Neural crest cell (in vitro differentiated cells): ENCODE measurements around the gene PHC3. TPM values are rescaled to one million over a fixed set of nuclear protein-coding genes. Genes with fewer than 3 reads are reported as not detected.
A peak's percentile ranks its signal among the peaks of the same experiment; 100 is the strongest.

Source experiments
- DNase-seq: peaks from one replicate; pipeline ENCODE4 v3.0.0; 2021; ENCODE audit warnings: low read depth, mixed read lengths, low spot score
- H3K27ac Mint-ChIP-seq: one replicate; pipeline ENCODE4 v1.8.0; 2021; ENCODE audit warnings: mild to moderate bottlenecking, mixed read lengths; ENCODE audit not compliant: unreplicated experiment
- H3K27me3 Mint-ChIP-seq: 2 replicates; pipeline ENCODE4 v1.8.0; 2021; ENCODE audit warnings: low read depth, mild to moderate bottlenecking, mixed read lengths
- H3K36me3 Mint-ChIP-seq: 2 replicates; pipeline ENCODE4 v1.8.0; 2021; ENCODE audit warnings: low read depth, mild to moderate bottlenecking, mixed read lengths
- H3K4me1 Mint-ChIP-seq: 2 replicates; pipeline ENCODE4 v1.8.0; 2021; ENCODE audit warnings: mixed read lengths
- H3K4me3 Mint-ChIP-seq: one replicate; pipeline ENCODE4 v1.8.0; 2021; ENCODE audit warnings: mild to moderate bottlenecking, mixed read lengths
- H3K9me3 Mint-ChIP-seq: 2 replicates; pipeline ENCODE4 v1.8.0; 2021; ENCODE audit warnings: mixed read lengths
- total RNA-seq: library from RNA; stranded (reverse); gene quantifications from 2 replicates; pipeline ENCODE4 v1.2.1, GENCODE V29; 2021
- TF ChIP-seq, protein P1 (sequence below): fragments of 200-600 bp; sonication (generic); conservative IDR thresholded peaks from 2 replicates; pipeline ENCODE4 v1.5.0; 2021; ENCODE audit warnings: antibody characterized with exemption, mild to moderate bottlenecking

PHC3 gene
- total RNA-seq, 1 donor from 2014 or later: 35.2 TPM

DNA sequence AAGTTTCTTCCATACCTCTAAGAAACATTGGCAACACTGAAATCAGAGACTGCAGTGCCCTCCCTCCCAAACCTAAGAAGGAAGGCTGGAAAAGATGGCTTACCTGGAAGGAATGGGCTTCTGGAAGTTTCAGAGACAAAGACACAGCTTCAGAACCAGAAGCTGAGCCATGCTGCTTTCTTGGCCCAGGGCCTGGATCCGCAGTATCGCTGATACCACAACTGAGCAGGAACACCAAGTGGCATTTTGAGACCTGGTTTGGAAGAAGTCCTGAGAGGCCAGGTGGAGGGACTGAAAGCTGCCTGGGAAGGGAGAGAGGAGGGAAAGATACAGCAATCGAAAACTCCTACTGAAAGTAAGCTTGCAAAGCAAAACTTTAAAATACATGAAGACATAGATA, 124.0 kb downstream of the PHC3 start:
- Mint-ChIP-seq H3K27me3 (no peaks in the 10 kb centered on the region), H3K9me3 (no peaks in the 10 kb centered on the region), H3K4me1 (no peaks in the 10 kb centered on the region), H3K4me3 (no peak overlapping the region), H3K36me3 (no peaks in the 10 kb centered on the region), H3K27ac (no peak overlapping the region)
- no peak for DNase-seq
- TF ChIP-seq, protein P1, sequence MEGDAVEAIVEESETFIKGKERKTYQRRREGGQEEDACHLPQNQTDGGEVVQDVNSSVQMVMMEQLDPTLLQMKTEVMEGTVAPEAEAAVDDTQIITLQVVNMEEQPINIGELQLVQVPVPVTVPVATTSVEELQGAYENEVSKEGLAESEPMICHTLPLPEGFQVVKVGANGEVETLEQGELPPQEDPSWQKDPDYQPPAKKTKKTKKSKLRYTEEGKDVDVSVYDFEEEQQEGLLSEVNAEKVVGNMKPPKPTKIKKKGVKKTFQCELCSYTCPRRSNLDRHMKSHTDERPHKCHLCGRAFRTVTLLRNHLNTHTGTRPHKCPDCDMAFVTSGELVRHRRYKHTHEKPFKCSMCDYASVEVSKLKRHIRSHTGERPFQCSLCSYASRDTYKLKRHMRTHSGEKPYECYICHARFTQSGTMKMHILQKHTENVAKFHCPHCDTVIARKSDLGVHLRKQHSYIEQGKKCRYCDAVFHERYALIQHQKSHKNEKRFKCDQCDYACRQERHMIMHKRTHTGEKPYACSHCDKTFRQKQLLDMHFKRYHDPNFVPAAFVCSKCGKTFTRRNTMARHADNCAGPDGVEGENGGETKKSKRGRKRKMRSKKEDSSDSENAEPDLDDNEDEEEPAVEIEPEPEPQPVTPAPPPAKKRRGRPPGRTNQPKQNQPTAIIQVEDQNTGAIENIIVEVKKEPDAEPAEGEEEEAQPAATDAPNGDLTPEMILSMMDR: no peak

DNA sequence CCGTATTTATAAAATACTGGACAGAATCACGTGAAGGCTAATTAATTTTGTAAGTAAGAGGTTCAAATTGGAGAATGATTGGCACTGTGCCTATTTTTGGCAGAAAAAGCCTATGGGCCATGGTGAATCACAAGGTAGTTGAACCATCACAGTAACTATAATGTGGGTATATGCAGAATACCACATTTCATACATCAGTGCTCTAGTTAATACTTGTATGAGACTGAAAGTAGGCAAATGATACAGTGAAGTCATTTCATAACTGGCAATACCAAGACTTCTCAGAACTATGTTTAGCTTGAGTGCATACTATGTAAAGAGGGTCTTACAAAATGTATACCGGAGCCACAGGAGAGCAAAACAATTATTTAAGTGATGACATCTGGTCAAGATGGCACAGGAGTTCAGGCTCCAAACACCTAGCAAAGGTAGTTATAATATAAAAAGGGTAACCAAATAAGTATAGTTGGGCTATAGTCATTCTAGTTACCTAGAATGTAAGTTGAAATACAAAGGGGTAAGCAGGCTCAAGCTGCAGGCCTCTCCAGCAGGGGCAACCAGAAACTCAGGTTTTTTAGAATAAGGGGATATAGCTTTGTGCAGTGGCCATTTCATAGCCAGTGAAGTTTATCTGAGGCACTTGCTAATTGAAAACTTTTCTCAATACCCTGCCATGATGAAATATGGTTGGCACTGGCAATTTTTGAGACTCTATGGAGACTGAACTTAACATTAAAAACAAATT, 124.7 kb downstream of the PHC3 start:
- Mint-ChIP-seq H3K9me3 (no peaks in the 10 kb centered on the region), H3K27me3 (no peaks in the 10 kb centered on the region), H3K4me3 (no peak overlapping the region), H3K27ac (no peak overlapping the region), H3K4me1 (no peaks in the 10 kb centered on the region), H3K36me3 (no peaks in the 10 kb centered on the region)
- no peak for DNase-seq
- TF ChIP-seq, protein P1: no peak

DNA sequence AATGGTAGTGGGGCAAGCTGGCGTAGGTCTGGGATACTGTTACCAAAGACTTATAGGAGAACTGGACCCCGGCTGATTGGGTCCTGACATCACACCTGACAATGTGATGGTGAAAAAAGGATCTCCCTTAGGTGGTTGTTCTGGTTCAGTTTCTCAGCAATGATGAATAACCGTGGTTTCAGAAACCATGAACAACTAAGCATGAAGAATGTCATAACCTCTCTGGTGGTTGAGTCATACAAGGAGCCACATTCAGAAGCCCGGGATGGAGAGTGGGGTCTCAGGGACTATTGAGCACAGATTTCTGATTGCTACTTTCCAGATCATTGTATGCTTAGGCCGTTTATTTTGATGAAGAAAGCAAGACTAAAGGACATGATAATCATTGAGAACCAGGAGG, 126.3 kb downstream of the PHC3 start:
- Mint-ChIP-seq H3K4me1 (no peaks in the 10 kb centered on the region), H3K4me3 (no peak overlapping the region), H3K27ac (no peak overlapping the region), H3K36me3 (no peaks in the 10 kb centered on the region), H3K27me3 (no peaks in the 10 kb centered on the region), H3K9me3 (no peaks in the 10 kb centered on the region)
- DNase-seq: no peak
- TF ChIP-seq, protein P1: no peak

GRCh38 chr3:170054204-170054603, 127.3 kb downstream of the PHC3 start:
- Mint-ChIP-seq H3K27ac (no peak overlapping the region), H3K4me1 (no peaks in the 10 kb centered on the region), H3K9me3 (no peaks in the 10 kb centered on the region), H3K36me3 (no peaks in the 10 kb centered on the region), H3K27me3 (no peaks in the 10 kb centered on the region), H3K4me3 (no peak overlapping the region)
- no peak for DNase-seq
- TF ChIP-seq, protein P1: peak; percentile 42

GRCh38 chr3:170052398-170052797, 129.1 kb downstream of the PHC3 start:
- no peak for DNase-seq
- Mint-ChIP-seq H3K4me3 (no peak overlapping the region), H3K9me3 (no peaks in the 10 kb centered on the region), H3K27me3 (no peaks in the 10 kb centered on the region), H3K27ac (no peak overlapping the region), H3K36me3 (no peaks in the 10 kb centered on the region), H3K4me1 (no peaks in the 10 kb centered on the region)
- TF ChIP-seq, protein P1: no peak
